ENCODE data around the gene STON2.
A peak's percentile ranks its signal among the peaks of the same experiment; 100 is the strongest.

The STON2 gene

GRCh38 chr14:81219210-81219758 lies 180.8 kb downstream of the STON2 start:
- peak; percentile 89 for DNase-seq

GRCh38 chr14:81211844-81212243 lies 188.3 kb downstream of the STON2 start:
- DNase-seq: no peak
